ENCODE results near the gene POLR1G.
"Not testable (repeated sequence)": the region's sequence is repeated elsewhere in the genome, so short reads cannot be mapped to it uniquely, and the experiment has no call there.

POLR1G gene

GRCh38 chr19:45423033-45423588 lies 16.7 kb downstream of the POLR1G start:
- DNase-seq = peak in 1 of 2 donors; percentile 91

GRCh38 chr19:45423589-45424190 lies 17.2 kb downstream of the POLR1G start, which contains the start of gene ERCC1:
ERCC1 (minus strand) TSS chr19:45423917; CDS start chr19:45423374, 543 bp downstream.
- DNase-seq = peak; percentile 72 to 91

GRCh38 chr19:45424191-45425058 lies 18.0 kb downstream of the POLR1G start:
- DNase-seq = peak in 1 of 2 donors; percentile 55

GRCh38 chr19:45428384-45429231 lies 22.2 kb downstream of the POLR1G start:
- peak; percentile 29 to 48 for DNase-seq

- DNase-seq = not testable (repeated sequence)
These were observed 23.5 kb downstream of the POLR1G start for GRCh38 chr19:45429896-45430295.

- not testable (repeated sequence) for DNase-seq
These were observed 24.6 kb downstream of the POLR1G start for GRCh38 chr19:45431008-45431407.

- not testable (repeated sequence) for DNase-seq
These were observed 26.1 kb downstream of the POLR1G start for GRCh38 chr19:45432543-45432942.

GRCh38 chr19:45437328-45437727 lies 30.9 kb downstream of the POLR1G start:
- no peak for DNase-seq

- no peak for DNase-seq
These were observed 32.7 kb downstream of the POLR1G start for GRCh38 chr19:45439190-45439568.

GRCh38 chr19:45439569-45440258 lies 33.3 kb downstream of the POLR1G start:
- peak; percentile 89 for DNase-seq

- no peak for DNase-seq
These were observed 33.8 kb downstream of the POLR1G start for GRCh38 chr19:45440259-45440638.

- no peak for DNase-seq
These were observed 34.6 kb downstream of the POLR1G start for GRCh38 chr19:45440873-45441654.

GRCh38 chr19:45442408-45442777 lies 35.9 kb downstream of the POLR1G start:
- DNase-seq = no peak

- peak; percentile 70 to 90 for DNase-seq
These were observed 36.5 kb downstream of the POLR1G start for GRCh38 chr19:45442778-45443461.

GRCh38 chr19:45443462-45444317 lies 37.2 kb downstream of the POLR1G start:
- peak; percentile 69 to 85 for DNase-seq

GRCh38 chr19:45444318-45445041 lies 38.0 kb downstream of the POLR1G start:
- peak; percentile 92 to 94 for DNase-seq

GRCh38 chr19:45445139-45445538 lies 38.7 kb downstream of the POLR1G start:
- no peak for DNase-seq

- DNase-seq = peak in 1 of 2 donors; percentile 62
These were observed 39.9 kb downstream of the POLR1G start for GRCh38 chr19:45446295-45446694.

GRCh38 chr19:45446944-45447343 lies 40.5 kb downstream of the POLR1G start:
- no peak for DNase-seq
